Lung (tissue), 12 donors: ENCODE results near the gene PRKCB. TPM values are rescaled to one million over a fixed set of nuclear protein-coding genes. Genes with fewer than 3 reads are reported as not detected.

Source experiments
- ATAC-seq: fragments of 200-7000 bp; cut with Tn5 transposase; one replicate; pipeline ENCODE4 v1.9.1; 2020; ENCODE audit warnings: moderate number of reproducible peaks; ENCODE audit not compliant: insufficient read depth, low FRiP score
- DNase-seq, 3 donors: peaks; one replicate each; pipeline ENCODE4 v3.0.0-alpha.2; 2013 to 2017
- H3K27ac ChIP-seq, 2 donors: one replicate each; pipeline ENCODE4 v1.5.1; 2013; ENCODE audit warnings: mild to moderate bottlenecking in 2 of 2, moderate library complexity in 2 of 2, control low read depth in 1 of 2, inconsistent platforms in 1 of 2, low read depth in 1 of 2, low read length in 1 of 2
- H3K27me3 ChIP-seq, 3 donors: one replicate each; pipeline ENCODE4 v1.5.1; 2013; ENCODE audit warnings: low read length in 2 of 3; ENCODE audit not compliant: control insufficient read depth in 3 of 3, insufficient read depth in 3 of 3
- H3K36me3 ChIP-seq, 4 donors: one replicate each; pipeline ENCODE4 v1.5.1; 2013; ENCODE audit warnings: low read length in 4 of 4, mild to moderate bottlenecking in 1 of 4, moderate library complexity in 1 of 4; ENCODE audit not compliant: control insufficient read depth in 4 of 4, insufficient read depth in 4 of 4
- H3K4me1 ChIP-seq, 5 donors: one replicate each; pipeline ENCODE4 v1.5.1; 2013; ENCODE audit warnings: low read length in 5 of 5, mild to moderate bottlenecking in 2 of 5, moderate library complexity in 1 of 5; ENCODE audit not compliant: control insufficient read depth in 5 of 5, insufficient read depth in 5 of 5
- H3K4me3 ChIP-seq: one replicate; pipeline ENCODE4 v1.5.1; 2013; ENCODE audit warnings: mild to moderate bottlenecking, control low read depth, moderate library complexity
- H3K9ac ChIP-seq, 2 donors: one replicate each; pipeline ENCODE4 v1.5.1; 2013; ENCODE audit warnings: low read length in 2 of 2, control low read depth in 1 of 2; ENCODE audit not compliant: insufficient read depth in 1 of 2
- H3K9me3 ChIP-seq, 4 donors: one replicate each; pipeline ENCODE4 v1.5.1; 2013; ENCODE audit warnings: low read length in 3 of 4, mild to moderate bottlenecking in 1 of 4, moderate library complexity in 1 of 4; ENCODE audit not compliant: control insufficient read depth in 4 of 4, insufficient read depth in 3 of 4
- WGBS, 2 donors: extraction: QIAGEN DNeasy Blood & Tissue Kit; methylation state at CpG; one replicate each; pipeline ENCODE4 v1.1.7; 2013; 5-methylcytosine and 5-hydroxymethylcytosine counted together
- polyA plus RNA-seq, 2 donors: library from polyadenylated mRNA; stranded (reverse); fragments of 200-250 nt; gene quantifications; one replicate each; pipeline ENCODE4 v1.2.1, GENCODE V29; 2013
- total RNA-seq, 2 donors: library from RNA; depleted of rRNA in 1 of 2; stranded (reverse); fragments of >200 nt in 1 of 2; gene quantifications; one replicate each; pipeline ENCODE4 v1.2.1, GENCODE V29; 2014 to 2021
- TF ChIP-seq, protein P1 (sequence below): IDR thresholded peaks from 2 replicates; pipeline ENCODE4 v1.5.1; 2012; ENCODE audit warnings: mild to moderate bottlenecking; ENCODE audit errors: control extremely low read depth, extremely low read depth
- donor health status: control.
- donor health status: control.
- donor health status: Bipolar disorder and iron deficiency.
- donor health status: healthy.
- donor health status: DM: yes; HTN: yes; CAD: no.

Gene PRKCB
- total and polyA plus RNA-seq, 4 donors = 2.5 to 46.4 (median 21.8) TPM

GRCh38 chr16:23803591-23804123 is 32.1 kb upstream of the PRKCB start:
- Histone ChIP-seq H3K9ac (peak overlapping the region in 1 of 2 donors; percentile 1), H3K9me3 (no peaks in the 10 kb centered on the region), H3K4me3 (no peak overlapping the region), H3K4me1 (peaks cover 0 to 13% (median 1%) of the 10 kb centered on the region in 5 donors), H3K36me3 (no peaks in the 10 kb centered on the region), H3K27me3 (no peaks in the 10 kb centered on the region), H3K27ac (no peak overlapping the region)
- 5 to 13% methylated on average over 9 of the region's 9 CpGs for WGBS, 2 donors
- DNase-seq (peak; percentile 66 to 77 (median 68)), ATAC-seq (no peak)
- TF ChIP-seq, protein P1, sequence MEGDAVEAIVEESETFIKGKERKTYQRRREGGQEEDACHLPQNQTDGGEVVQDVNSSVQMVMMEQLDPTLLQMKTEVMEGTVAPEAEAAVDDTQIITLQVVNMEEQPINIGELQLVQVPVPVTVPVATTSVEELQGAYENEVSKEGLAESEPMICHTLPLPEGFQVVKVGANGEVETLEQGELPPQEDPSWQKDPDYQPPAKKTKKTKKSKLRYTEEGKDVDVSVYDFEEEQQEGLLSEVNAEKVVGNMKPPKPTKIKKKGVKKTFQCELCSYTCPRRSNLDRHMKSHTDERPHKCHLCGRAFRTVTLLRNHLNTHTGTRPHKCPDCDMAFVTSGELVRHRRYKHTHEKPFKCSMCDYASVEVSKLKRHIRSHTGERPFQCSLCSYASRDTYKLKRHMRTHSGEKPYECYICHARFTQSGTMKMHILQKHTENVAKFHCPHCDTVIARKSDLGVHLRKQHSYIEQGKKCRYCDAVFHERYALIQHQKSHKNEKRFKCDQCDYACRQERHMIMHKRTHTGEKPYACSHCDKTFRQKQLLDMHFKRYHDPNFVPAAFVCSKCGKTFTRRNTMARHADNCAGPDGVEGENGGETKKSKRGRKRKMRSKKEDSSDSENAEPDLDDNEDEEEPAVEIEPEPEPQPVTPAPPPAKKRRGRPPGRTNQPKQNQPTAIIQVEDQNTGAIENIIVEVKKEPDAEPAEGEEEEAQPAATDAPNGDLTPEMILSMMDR = peak; percentile 46

DNA sequence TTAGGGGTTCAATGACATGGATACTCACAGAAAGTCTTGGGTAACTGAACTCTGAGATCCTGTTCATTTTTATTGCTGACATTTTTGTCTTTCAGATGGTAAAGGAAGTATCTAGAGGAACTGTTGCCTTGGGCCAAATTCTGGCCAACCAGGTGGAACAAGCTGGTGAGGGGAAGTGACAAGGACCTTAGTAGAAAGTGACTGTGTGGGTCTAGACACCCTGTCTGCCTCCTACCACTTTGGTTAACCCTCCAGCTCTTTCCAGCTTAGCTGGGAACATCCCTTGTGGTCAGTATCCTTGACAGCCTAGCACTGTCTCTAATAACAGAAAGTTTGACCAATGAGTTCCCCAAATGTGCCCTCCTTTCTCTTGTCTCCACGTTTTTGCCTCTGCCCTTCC is 28.8 kb upstream of the PRKCB start:
- ATAC-seq = no peak
- no peak overlapping the region for H3K27ac ChIP-seq
- no peaks in the 10 kb centered on the region for H3K27me3 ChIP-seq
- TF ChIP-seq, protein P1 = no peak
- 35 to 54% methylated on average over 1 of the region's 1 CpG for WGBS, 2 donors
- no peak overlapping the region for H3K4me3 ChIP-seq
- H3K36me3 ChIP-seq = no peaks in the 10 kb centered on the region
- no peak overlapping the region for H3K9ac ChIP-seq
- H3K9me3 ChIP-seq = peaks cover 0 to 2% (median 0%) of the 10 kb centered on the region in 4 donors
- H3K4me1 ChIP-seq = peaks cover 0 to 13% (median 1%) of the 10 kb centered on the region in 5 donors
- no peak for DNase-seq

DNA sequence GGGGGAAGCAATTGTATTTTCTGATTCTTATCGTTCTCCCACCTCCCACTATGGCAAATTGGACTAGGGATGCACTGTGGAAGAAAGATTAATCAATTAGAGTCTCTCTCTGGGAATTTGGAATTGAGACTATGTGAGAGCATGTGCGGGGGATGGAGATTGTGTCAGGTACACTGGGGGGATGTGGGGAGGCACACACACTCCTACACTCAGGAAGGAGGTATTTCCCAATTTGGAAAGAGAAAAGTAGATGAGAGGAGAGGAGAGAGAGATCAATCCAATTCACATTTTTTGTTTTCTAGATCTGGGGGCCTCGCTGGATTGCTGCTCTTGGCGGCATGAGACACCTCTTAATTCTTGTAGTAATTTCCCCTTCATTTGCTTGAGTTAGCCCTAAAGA is 14.3 kb upstream of the PRKCB start:
- no peak for DNase-seq
- no peak for ATAC-seq
- Histone ChIP-seq H3K27me3 (no peaks in the 10 kb centered on the region), H3K4me1 (no peaks in the 10 kb centered on the region), H3K4me3 (no peak overlapping the region), H3K36me3 (no peaks in the 10 kb centered on the region), H3K27ac (no peak overlapping the region), H3K9ac (no peak overlapping the region), H3K9me3 (no peaks in the 10 kb centered on the region)
- TF ChIP-seq, protein P1 = no peak
- WGBS, 2 donors = 71 to 89% methylated on average over 4 of the region's 4 CpGs
